Measurements from ENCODE around the gene SKI.

SKI gene

DNA sequence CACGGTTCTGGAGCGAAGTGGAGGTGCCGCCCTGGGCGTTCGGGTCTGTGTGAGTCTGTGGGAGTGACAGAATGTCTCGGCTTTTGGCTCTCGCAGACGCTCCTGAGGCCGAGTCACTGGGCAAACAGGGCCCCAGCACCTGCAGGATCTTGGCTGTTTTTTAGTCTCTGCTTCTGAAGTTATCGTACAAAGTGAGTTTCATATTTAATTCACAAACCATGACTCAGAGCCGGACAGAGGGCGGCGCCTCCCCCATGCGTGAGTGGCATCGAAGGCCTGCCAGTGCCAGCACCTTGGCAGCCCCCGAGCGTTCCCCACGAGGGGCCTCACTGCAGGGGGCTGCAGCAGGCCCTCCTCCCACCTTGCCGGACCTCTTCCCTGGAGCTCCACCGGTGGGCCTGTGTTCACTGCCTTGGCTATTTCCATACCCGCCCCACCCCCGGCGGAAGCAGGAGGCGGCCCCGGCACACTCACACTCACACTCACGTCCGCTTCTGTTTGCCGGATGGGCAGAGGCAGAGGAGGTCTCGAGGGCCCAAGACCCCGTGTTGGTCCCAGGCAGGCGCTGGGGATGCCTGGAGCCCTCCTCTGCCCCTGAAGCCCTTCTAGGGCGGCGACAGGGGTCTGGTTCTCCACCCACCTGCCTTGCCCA lies 106.9 kb downstream of the SKI start:
- DNase-seq (ENCODE audit: extremely low read depth in 1 of 2, low read depth in 1 of 2) = no peak

DNA sequence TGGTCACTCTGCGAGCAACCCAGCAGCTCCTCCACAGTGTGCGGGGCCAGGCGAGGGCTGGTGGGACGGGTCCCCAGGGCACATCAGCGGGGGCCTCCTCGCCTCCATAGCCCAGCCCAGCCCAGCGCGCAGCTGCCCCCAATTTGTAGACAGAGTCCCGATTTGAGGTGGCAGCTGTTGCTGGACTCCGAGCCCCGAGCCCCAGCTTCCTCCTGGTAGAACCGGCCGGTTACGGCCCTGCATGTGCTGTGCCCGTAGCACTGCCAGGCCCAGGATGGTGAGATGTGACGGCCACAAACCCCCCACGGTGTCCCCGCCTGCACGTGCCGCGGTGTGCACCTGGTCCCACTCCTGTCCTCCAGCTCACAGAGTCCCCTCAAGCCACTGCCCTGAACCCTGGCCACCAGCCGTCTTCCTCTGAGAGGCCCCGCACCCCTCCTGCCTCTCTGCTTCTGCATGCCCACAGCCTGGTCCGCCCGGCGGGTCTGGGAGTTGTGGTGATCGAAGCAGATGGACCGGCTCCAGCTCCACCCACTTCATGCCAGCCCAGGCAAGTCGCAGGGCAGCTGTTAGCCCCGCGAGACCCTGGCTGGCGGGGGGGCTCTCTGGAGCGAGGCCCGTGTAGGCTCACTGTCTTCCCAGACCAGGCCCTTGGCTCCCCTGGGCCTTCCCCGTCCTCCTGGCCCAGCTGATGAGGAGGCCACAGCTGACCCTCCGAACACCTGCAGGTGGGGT lies 107.8 kb downstream of the SKI start:
- no peak for DNase-seq (ENCODE audit: extremely low read depth in 1 of 2, low read depth in 1 of 2)

- DNase-seq (ENCODE audit: extremely low read depth in 1 of 2, low read depth in 1 of 2) = no peak
Measured at GRCh38 chr1:2336499-2336898, 108.4 kb downstream of the SKI start.

DNA sequence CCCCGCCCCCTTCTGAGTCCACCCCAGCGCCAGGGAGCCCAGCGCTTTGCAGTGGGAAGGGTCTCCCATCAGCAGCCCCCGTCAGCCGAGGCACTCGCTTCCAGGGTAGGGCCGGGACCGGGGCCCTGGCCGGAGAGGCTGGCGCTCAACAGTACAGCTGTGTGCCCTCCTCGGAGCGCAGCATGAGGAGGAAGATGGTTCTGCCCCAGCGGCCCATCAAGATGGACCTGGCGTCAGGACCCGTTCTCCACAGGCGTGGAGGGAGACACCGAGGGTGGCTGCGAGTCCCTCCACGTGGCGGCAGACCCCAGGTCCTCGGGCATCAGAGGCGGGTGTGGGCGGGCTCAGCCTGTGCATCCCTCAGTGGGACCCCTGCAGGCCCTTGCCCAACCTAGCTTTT lies 109.0 kb downstream of the SKI start:
- DNase-seq (ENCODE audit: extremely low read depth in 1 of 2, low read depth in 1 of 2) = no peak

DNA sequence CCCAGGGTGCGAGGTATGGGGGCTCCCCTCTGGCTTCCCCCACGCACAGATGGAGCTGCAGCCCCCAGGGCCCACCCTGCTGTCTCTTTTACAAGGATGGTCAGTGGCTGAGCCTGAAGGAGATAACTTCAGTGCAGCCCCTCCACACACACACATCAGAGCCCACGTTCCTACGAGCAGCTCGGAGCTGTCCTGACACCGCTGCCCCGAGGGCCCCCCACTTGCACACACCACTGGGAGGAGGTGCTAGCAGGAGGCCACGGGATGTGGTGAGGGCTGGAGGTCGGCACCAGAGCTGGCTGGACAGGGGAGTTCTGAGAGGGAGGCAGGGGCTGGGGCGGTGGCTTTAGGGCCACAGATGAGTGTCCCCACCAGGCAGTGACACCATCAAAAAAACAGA lies 109.4 kb downstream of the SKI start:
- no peak for DNase-seq (ENCODE audit: extremely low read depth in 1 of 2, low read depth in 1 of 2)

- no peak for DNase-seq (ENCODE audit: extremely low read depth in 1 of 2, low read depth in 1 of 2)
Measured at GRCh38 chr1:2339206-2340085, 111.3 kb downstream of the SKI start.

DNA sequence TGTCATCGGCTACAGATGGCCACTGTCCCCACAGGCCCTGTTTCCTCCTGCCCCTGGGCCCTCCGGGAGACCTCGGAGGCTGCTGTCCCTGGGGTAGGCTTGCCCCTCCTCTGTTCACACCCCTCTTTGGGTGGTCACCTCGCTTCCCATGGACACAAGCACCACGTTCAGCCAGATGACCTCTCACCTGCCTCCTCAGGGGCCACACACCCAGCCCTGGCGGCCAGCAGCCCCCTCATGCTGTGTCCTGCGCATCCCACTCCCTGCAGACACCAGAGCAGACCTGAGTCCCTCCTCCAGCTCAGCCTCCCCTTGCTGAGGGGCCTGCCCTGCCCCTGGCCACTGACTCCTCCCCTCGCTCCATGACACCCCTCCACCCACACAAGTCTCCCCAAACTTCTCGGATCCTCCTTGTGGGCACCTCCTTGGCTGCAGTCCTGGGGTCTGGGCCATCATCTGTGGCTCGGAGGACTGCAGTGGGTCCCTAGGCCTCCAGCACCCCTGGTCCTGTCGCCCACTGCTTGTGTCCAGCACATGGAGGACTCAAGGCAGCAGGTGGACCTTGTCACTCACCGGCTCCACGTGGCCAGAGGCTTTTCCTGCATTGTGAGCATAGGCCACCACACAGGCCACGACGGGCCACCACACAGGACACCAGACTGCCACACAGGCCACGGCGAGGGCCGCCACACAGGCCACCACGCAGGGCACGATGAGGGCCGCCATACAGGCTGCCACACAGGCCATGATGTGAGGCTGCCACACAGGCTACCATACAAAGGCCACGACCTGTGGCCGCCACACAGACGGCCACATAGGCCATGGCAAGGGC lies 112.2 kb downstream of the SKI start:
- no peak for DNase-seq (ENCODE audit: extremely low read depth in 1 of 2, low read depth in 1 of 2)

- no peak for DNase-seq (ENCODE audit: extremely low read depth in 1 of 2, low read depth in 1 of 2)
Measured at GRCh38 chr1:2340918-2341254, 112.8 kb downstream of the SKI start.

DNA sequence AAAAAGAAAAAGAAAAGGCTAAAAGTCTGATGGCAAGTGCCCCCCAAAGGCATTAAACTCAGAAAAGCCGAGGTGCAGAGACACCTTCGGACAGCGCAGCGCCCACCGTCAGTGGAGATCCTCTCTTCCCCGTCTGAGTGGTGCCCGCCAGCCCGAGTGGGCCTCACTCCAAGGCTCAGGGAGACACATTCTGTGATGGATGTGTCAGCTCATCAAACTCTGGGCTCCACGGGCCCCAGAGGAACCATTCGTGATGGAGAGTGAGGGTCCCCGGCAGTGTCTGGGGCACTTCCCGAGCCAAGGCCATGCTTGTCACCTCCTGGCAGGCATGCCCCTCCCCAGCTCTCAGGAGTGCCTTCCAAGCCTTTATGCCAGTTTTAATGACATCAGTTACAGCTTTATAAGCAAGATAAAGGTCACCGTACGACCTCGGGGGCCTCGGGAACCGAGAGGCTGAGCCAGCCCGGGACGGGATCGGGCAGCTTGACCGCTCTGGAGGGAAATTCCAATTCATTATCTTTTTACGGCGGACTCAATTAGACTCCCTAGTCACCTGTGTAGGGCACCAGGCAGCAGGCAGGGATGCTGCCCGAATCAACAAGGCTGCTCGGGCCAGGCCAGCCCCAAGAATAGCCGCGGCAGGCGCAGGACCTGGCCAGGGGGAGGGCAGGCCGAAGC lies 113.7 kb downstream of the SKI start:
- DNase-seq (ENCODE audit: extremely low read depth in 1 of 2, low read depth in 1 of 2) = no peak

- no peak for DNase-seq (ENCODE audit: extremely low read depth in 1 of 2, low read depth in 1 of 2)
Measured at GRCh38 chr1:2342384-2343022, 114.4 kb downstream of the SKI start.

DNA sequence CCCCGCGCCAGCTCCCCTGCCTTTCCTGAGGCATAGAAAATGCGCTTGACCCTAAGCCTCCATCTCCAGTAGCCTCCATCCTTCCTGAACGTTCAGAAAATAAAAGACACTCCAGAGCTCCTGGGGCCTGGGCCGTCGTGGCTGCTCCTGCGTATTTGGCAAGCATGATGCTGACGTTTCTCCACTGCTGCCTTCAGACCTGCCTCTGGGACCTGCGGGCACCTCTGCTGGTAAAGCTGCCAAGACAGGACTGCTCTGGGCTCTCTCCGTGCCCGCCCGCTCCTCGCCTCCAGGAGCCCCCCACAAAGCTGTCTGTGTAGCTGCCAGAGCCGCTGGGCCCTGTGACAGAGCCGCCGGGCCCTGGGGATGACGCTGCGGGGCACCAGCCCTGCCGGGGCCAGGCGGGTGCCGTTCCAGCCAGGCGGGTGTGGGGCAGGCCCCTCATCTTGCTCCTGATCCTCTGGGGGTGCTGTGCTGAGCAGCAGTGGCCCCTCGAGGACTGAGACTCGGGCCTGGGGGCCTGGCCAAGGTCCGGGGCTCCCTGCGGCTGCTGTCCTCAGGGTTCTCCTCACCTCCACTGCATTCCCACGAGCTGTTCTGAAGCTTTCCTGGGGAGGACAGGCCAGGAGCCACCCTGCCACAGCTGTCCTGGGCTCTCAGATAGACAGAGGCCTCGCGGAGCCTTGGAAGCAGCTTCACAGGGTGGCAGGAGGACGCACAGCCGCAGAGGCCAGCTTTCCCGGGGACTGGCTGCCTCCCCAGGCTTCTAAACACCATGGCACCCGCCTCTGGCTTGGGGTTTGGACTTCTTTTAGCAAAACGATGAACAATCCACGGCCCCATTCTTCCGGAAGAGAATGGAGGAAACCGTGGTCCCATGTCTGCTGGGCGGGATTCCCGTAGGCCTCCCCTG lies 115.2 kb downstream of the SKI start:
- no peak for DNase-seq (ENCODE audit: extremely low read depth in 1 of 2, low read depth in 1 of 2)

GRCh38 chr1:2344121-2344681 lies 116.1 kb downstream of the SKI start:
- no peak for DNase-seq (ENCODE audit: extremely low read depth in 1 of 2, low read depth in 1 of 2)

DNA sequence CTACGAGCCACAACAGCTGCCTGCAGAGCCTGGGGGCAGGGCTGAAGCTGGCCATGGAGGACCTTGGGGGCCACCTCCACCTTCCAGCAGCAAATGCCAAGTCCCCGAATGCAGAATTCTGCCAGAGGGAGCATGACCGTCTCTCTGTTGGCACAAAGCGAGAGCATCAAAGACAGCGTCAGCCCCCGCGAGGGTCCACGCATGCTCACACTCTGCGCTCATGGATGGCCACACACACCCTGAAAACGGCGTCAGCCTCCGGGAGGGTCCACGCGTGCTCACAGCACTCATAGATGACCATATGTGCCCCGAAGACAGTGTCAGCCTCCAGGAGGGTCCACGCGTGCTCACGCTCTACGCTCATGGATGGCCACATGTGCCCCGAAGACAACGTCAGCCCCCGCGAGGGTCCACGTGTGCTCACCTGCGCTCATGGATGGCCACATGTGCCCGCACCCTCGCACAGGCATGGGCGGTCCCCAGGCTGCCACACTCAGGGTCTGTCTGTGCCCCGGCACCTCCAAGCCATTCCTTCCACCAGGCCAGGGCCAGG lies 116.7 kb downstream of the SKI start:
- no peak for DNase-seq (ENCODE audit: extremely low read depth in 1 of 2, low read depth in 1 of 2)

DNA sequence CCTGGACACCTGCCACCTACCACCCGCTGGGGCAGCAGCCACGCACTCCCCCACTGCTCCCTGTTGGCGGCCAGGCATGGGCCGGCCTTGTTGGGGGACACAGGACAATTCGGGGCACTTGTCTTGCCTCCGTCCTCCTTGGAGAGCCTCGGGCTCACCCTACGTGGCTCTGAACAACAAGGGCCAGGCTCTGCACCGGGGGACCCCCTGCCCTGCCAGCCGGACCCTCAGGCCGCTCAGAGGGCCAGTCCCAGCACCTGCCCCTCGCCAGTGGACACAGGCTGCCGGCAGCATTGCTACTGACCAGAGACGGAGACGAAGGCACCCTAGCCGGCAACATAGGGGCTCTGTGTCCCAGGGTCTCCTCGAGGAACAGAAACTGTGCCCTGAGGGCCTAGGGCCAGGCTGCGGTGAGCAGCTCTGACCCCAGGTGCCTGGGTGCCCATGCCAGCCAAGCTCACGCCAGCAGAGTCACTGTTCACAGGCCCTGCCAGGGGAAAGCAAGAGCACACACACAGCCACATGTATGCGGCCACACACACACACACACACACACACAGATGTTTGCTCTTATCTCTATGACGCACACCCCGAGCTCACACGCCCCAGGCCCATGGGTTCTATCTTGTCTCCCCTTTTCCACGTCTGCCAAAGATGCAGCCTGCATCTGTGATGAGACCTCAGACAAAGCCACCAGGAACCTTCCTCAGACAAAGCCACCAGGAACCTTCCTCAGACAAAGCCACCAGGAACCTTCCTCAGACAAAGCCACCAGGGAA lies 117.4 kb downstream of the SKI start:
- no peak for DNase-seq (ENCODE audit: extremely low read depth in 1 of 2, low read depth in 1 of 2)

DNA sequence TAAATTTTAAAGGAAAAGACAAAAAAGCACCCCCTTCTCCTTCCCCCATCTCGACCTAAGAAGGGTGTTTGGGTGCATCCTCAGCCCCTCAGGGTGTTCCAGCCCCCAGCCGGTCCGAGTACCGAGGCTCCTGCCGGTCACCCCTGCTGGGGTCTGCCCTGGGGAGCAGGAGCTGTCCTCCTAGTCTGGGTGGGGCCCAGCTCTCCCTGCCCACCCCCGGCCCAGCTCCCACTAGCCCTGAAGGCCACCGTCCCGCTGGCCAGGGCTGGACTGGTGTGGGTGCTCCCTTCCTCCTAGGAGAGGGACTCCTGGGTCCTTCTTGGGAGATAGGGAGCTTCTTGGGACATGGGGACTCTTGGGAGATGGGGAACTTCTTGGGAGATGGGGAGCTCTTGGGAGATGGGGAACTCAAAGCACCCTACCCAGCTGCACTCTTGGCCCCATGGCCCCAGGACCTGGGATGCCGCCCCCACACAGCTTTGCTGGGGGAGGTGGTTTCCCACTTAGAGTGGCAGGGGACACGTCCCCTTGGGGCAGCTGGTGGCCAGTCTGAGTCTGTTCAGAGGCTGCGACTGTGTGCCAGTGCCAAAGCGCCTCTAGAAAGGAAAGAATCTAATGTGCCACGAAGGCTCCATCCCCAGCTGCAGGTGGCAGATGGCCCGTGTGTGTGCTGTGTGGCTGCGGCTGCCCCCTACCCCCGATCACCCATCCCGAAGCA lies 118.7 kb downstream of the SKI start:
- no peak for DNase-seq (ENCODE audit: extremely low read depth in 1 of 2, low read depth in 1 of 2)

- no peak for DNase-seq (ENCODE audit: extremely low read depth in 1 of 2, low read depth in 1 of 2)
Measured at GRCh38 chr1:2347409-2347785, 119.3 kb downstream of the SKI start.

DNA sequence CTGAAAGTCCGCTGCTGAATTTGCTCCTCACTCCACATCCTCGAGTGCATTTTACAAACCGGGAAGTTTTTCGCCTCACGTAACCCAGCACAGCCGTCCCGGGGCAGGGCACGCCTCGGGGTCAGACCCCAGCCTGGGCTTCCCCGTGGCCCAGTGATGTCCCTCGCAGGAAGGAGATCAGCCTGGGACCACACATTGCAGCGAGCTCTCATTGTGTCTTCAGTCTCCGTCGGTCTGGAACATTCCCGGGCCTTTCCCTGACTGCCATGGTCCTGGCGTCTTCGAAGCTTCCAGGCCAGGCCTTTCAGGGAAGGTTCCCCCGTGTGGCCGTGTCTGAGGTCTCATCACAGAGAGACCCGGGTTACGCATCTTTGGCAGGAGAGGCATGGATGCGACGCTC lies 119.8 kb downstream of the SKI start:
- DNase-seq (ENCODE audit: extremely low read depth in 1 of 2, low read depth in 1 of 2) = no peak
